Activated CD8-positive, alpha-beta T cell treated with anti-CD3 and anti-CD28 coated beads for 36 hours (primary cell): Measurements from ENCODE around the gene CILP. TPM values are rescaled to one million over a fixed set of nuclear protein-coding genes. Genes with fewer than 3 reads are reported as not detected.
A peak's percentile ranks its signal among the peaks of the same experiment; 100 is the strongest.

Source experiments
- ATAC-seq: fragments of 200-7000 bp; cut with Tn5 transposase; one replicate; pipeline ENCODE4 v1.10.0; 2021; ENCODE audit warnings: mild to moderate bottlenecking, moderate library complexity
- CTCF ChIA-PET: fragments of 350-600 bp; sonication (Branson Sonifier 250); formaldehyde crosslinking; loops from one replicate; lab custom pipeline; 2021; ENCODE audit warnings: antibody characterized with exemption; lab: Charles Lee
- POLR2A ChIA-PET: fragments of 350-600 bp; sonication (Branson Sonifier 250); formaldehyde crosslinking; loops from one replicate; lab custom pipeline; 2021; ENCODE audit warnings: antibody characterized with exemption; lab: Charles Lee
- DNase-seq: peaks from one replicate; pipeline ENCODE4 v3.0.0-alpha.2; 2020
- H3K27ac Mint-ChIP-seq: one replicate; pipeline ENCODE4 v1.8.0; 2021; ENCODE audit warnings: mild to moderate bottlenecking, mixed read lengths
- H3K27me3 Mint-ChIP-seq: one replicate; pipeline ENCODE4 v1.8.0; 2021; ENCODE audit warnings: mixed read lengths
- H3K36me3 Mint-ChIP-seq: one replicate; pipeline ENCODE4 v1.8.0; 2021; ENCODE audit warnings: low read depth, mixed read lengths
- H3K4me1 Mint-ChIP-seq: one replicate; pipeline ENCODE4 v1.8.0; 2021; ENCODE audit warnings: low read depth, mixed read lengths
- H3K4me3 Mint-ChIP-seq: one replicate; pipeline ENCODE4 v1.8.0; 2021; ENCODE audit warnings: mild to moderate bottlenecking, moderate library complexity, mixed read lengths
- H3K9me3 Mint-ChIP-seq: one replicate; pipeline ENCODE4 v1.8.0; 2021; ENCODE audit warnings: mixed read lengths
- intact Hi-C: fragments of 100-400 bp; cut with micrococcal nuclease; formaldehyde crosslinking; loops from one replicate; pipeline ENCODE4 v1.10.0; 2022
- total RNA-seq, 2 experiments: library from RNA; stranded (reverse); gene quantifications; one replicate each; pipeline ENCODE4 v1.2.3, GENCODE V29; 2021
- TF ChIP-seq, protein P1 (sequence below): fragments of 200-600 bp; IDR thresholded peaks from one replicate; pipeline ENCODE4 v1.8.0; 2022; ENCODE audit warnings: antibody characterized with exemption, mild to moderate bottlenecking

The CILP gene
- total RNA-seq, 2 experiments from 2014 or later = not detected

DNA sequence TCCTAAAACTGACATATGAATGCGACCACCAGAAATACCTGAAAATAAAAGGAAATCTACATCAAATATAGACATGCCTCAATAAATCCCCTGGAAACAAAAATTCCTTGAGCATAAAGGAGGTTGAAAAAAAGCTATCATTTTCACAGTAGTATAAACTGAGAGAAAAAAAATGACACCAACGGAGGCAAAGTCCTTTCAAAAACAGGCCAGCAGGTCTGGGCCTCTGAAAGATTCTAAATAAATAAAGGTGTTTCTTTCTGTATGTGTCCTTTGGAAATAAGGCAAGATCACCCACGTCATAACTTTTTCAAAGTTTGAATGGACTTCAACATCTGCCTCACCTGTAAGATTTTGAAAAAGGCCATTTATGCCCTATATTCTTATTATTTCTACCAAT, 31.1 kb downstream of the CILP start:
- H3K27ac Mint-ChIP-seq = no peak overlapping the region
- no peak for DNase-seq
- peaks cover 27% of the 10 kb centered on the region for H3K4me1 Mint-ChIP-seq
- ATAC-seq = no peak
- intact Hi-C loops = no loop called here
- peaks cover 33% of the 10 kb centered on the region for H3K36me3 Mint-ChIP-seq
- no peaks in the 10 kb centered on the region for H3K27me3 Mint-ChIP-seq
- H3K4me3 Mint-ChIP-seq = no peak overlapping the region
- TF ChIP-seq, protein P1, sequence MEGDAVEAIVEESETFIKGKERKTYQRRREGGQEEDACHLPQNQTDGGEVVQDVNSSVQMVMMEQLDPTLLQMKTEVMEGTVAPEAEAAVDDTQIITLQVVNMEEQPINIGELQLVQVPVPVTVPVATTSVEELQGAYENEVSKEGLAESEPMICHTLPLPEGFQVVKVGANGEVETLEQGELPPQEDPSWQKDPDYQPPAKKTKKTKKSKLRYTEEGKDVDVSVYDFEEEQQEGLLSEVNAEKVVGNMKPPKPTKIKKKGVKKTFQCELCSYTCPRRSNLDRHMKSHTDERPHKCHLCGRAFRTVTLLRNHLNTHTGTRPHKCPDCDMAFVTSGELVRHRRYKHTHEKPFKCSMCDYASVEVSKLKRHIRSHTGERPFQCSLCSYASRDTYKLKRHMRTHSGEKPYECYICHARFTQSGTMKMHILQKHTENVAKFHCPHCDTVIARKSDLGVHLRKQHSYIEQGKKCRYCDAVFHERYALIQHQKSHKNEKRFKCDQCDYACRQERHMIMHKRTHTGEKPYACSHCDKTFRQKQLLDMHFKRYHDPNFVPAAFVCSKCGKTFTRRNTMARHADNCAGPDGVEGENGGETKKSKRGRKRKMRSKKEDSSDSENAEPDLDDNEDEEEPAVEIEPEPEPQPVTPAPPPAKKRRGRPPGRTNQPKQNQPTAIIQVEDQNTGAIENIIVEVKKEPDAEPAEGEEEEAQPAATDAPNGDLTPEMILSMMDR = no peak
- POLR2A ChIA-PET = no interaction called here
- CTCF ChIA-PET = interaction anchor here (0.7 kb wide), 1 partner anchor 220 kb away, joined by 3 read pairs; no protein-coding TSS in a partner anchor
- no peaks in the 10 kb centered on the region for H3K9me3 Mint-ChIP-seq

DNA sequence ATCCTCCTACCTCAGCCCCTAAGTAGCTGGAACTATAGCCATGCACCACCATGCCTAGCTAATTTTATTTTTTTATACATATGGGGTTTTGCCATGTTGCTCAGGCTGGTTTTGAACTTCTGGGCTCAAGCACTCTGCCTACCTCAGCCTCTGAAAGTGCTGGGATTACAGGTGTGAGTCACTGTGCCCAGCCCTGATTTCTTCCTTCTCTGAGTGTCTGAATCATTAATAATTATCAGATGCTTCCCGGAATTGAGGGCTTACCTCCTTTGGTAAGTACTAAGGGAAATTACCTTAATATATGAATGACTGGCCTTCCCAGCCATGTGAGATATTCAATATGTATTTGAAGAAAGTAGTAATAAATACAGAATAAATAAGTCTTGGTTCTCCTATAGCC, 33.4 kb downstream of the CILP start:
- ATAC-seq (no peak), DNase-seq (no peak)
- intact Hi-C loops = no loop called here
- Mint-ChIP-seq H3K36me3 (peaks cover 31% of the 10 kb centered on the region), H3K4me1 (peaks cover 24% of the 10 kb centered on the region), H3K9me3 (no peaks in the 10 kb centered on the region), H3K27ac (no peak overlapping the region), H3K27me3 (no peaks in the 10 kb centered on the region), H3K4me3 (no peak overlapping the region)
- TF ChIP-seq, protein P1 = no peak
- CTCF ChIA-PET = interaction anchor here (1.8 kb wide), 1 partner anchor 93 kb away, joined by 5 read pairs; no protein-coding TSS in a partner anchor
- POLR2A ChIA-PET = interaction anchor here (0.6 to 1.4 kb wide), 2 partner anchors 14 to 127 kb away, joined by 3 to 8 read pairs; partner anchors contain the start of gene RNU5B-1

DNA sequence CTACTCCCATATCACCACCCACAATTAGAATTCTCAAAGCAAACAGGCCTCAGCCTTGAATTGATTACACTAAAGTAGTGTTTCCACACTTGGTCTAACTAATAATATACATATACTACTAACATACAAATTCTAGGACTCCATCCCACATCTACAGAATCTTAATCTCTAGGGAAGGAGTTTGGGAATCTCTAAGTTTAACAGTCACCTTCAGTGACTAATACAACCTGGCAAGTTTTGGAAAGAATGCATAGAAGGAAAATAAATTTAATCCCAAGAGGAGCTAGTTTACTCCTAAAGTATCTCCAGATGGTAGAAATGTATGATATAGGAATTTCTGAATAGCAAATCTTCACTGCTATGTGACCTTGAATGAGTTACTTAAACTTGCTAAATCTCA, 35.2 kb downstream of the CILP start:
- Mint-ChIP-seq H3K4me3 (no peak overlapping the region), H3K4me1 (peaks cover 15% of the 10 kb centered on the region), H3K9me3 (no peaks in the 10 kb centered on the region), H3K36me3 (peaks cover 34% of the 10 kb centered on the region), H3K27ac (peak overlapping the region; percentile 6), H3K27me3 (no peaks in the 10 kb centered on the region)
- ChIA-PET CTCF (no interaction called here), POLR2A (no interaction called here)
- ATAC-seq (no peak), DNase-seq (no peak)
- intact Hi-C loops = no loop called here
- TF ChIP-seq, protein P1 = no peak

DNA sequence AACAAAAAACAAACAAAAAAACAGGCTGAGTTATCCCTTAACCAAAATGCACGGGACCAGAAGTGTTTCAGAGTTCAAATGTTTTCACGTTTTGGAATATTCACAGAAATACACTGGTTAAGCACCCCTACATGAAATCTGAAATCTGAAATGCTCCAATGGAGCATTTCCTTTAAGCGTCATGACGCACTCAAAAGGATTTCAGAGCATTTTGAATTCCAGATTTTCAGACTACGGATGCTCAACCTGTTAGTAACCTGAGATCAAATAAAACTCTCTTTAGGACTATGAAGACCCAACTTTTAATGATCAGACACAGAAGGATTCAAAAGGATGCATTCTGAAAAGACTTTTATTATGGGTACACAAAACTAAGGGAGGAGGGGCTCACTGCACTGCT, 35.8 kb downstream of the CILP start:
- Mint-ChIP-seq H3K27ac (no peak overlapping the region), H3K4me1 (peaks cover 14% of the 10 kb centered on the region), H3K36me3 (peaks cover 34% of the 10 kb centered on the region), H3K4me3 (no peak overlapping the region), H3K9me3 (no peaks in the 10 kb centered on the region), H3K27me3 (no peaks in the 10 kb centered on the region)
- POLR2A ChIA-PET = no interaction called here
- DNase-seq (no peak), ATAC-seq (no peak)
- CTCF ChIA-PET = no interaction called here
- intact Hi-C loops = no loop called here
- TF ChIP-seq, protein P1 = no peak

DNA sequence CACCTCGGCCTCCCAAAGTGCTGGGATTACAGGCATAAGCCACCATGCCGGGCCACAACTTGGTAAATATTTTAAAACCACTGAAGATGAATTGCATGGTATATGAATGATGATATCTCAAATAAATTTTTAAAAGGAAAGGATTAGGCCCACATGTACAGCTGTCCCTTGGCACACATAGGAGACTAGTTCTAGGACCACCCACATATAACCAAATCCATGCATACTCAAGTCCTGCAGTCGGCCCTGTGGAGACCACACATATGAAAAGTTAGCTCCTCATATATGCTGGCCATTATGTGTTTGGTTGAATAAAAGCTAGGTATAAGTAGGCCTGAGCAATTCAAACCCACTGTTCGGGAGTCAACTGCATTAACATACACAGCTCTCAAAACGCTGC, 36.8 kb downstream of the CILP start:
- POLR2A ChIA-PET = interaction anchor here (0.7 to 1.2 kb wide), 3 partner anchors 11 to 130 kb away, joined by 3 to 7 read pairs (median 3); partner anchors contain the start of genes CLPX and RNU5B-1
- Mint-ChIP-seq H3K4me3 (no peak overlapping the region), H3K9me3 (no peaks in the 10 kb centered on the region), H3K27me3 (no peaks in the 10 kb centered on the region), H3K4me1 (peaks cover 7% of the 10 kb centered on the region), H3K27ac (no peak overlapping the region), H3K36me3 (peaks cover 32% of the 10 kb centered on the region)
- CTCF ChIA-PET = no interaction called here
- TF ChIP-seq, protein P1 = no peak
- DNase-seq (no peak), ATAC-seq (no peak)
- intact Hi-C loops = no loop called here
